ENCODE measurements around the gene MRPL49. TPM values are rescaled to one million over a fixed set of nuclear protein-coding genes. Genes with fewer than 3 reads are reported as not detected.

MRPL49 gene
- total RNA-seq, 3 donors from 2014 or later (not counting 1 experiment from before 2014, with no cell fraction given) = 36.8 to 37.5 (median 36.9) TPM

GRCh38 chr11:65157336-65157735 lies 35.2 kb downstream of the MRPL49 start:
- H3K9me3 Mint-ChIP-seq = no peaks in the 10 kb centered on the region
- Histone ChIP-seq H3K9me3 (ENCODE audit: control insufficient read depth, insufficient read depth, low read length) (no peaks in the 10 kb centered on the region), H3K27ac (ENCODE audit: low read length) (no peak overlapping the region), H3K4me3 (ENCODE audit: low read length) (no peak overlapping the region), H3K4me1 (ENCODE audit: control insufficient read depth, insufficient read depth, low read length) (no peaks in the 10 kb centered on the region), H3K36me3 (ENCODE audit: control insufficient read depth, insufficient read depth, low read length) (no peaks in the 10 kb centered on the region), H3K27me3 (ENCODE audit: control insufficient read depth, insufficient read depth, low read length) (no peaks in the 10 kb centered on the region)
- WGBS (ENCODE audit: insufficient coverage) = 63% methylated on average over 3 of the region's 3 CpGs
- no peaks in the 10 kb centered on the region for H3K4me1 Mint-ChIP-seq
- ATAC-seq (no peak), DNase-seq (no peak)
- intact Hi-C loops (cut with micrococcal nuclease) = no loop called here
- no peak overlapping the region for H3K4me3 Mint-ChIP-seq
- peaks cover 0 to 4% of the 10 kb centered on the region in 2 donors for H3K27me3 Mint-ChIP-seq (ENCODE audit: low read depth in 2 of 2)
- no peaks in the 10 kb centered on the region for H3K36me3 Mint-ChIP-seq
- no peak for TF ChIP-seq CTCF (IDR thresholded peaks at IDR 0.05)
- H3K27ac Mint-ChIP-seq = no peak overlapping the region

GRCh38 chr11:65159012-65159411 lies 36.9 kb downstream of the MRPL49 start:
- WGBS (ENCODE audit: insufficient coverage) = 79% methylated on average over 3 of the region's 5 CpGs
- no peaks in the 10 kb centered on the region for H3K27me3 ChIP-seq (ENCODE audit: control insufficient read depth, insufficient read depth, low read length)

GRCh38 chr11:65160643-65161042 lies 38.5 kb downstream of the MRPL49 start:
- ATAC-seq (no peak), DNase-seq (no peak)
- no peak overlapping the region for H3K4me3 Mint-ChIP-seq
- intact Hi-C loops (cut with micrococcal nuclease) = no loop called here
- H3K36me3 ChIP-seq (ENCODE audit: control insufficient read depth, insufficient read depth, low read length) = no peaks in the 10 kb centered on the region
- H3K4me1 ChIP-seq (ENCODE audit: control insufficient read depth, insufficient read depth, low read length) = no peaks in the 10 kb centered on the region
- no peak overlapping the region for H3K27ac ChIP-seq (ENCODE audit: low read length)
- no peaks in the 10 kb centered on the region for H3K36me3 Mint-ChIP-seq
- no peaks in the 10 kb centered on the region for H3K9me3 Mint-ChIP-seq
- H3K4me3 ChIP-seq (ENCODE audit: low read length) = no peak overlapping the region
- no peak for TF ChIP-seq CTCF (IDR thresholded peaks at IDR 0.05)
- no peaks in the 10 kb centered on the region for H3K27me3 ChIP-seq (ENCODE audit: control insufficient read depth, insufficient read depth, low read length)
- H3K27me3 Mint-ChIP-seq (ENCODE audit: low read depth in 2 of 2) = peaks cover 0 to 4% of the 10 kb centered on the region in 2 donors
- H3K27ac Mint-ChIP-seq = no peak overlapping the region
- WGBS (ENCODE audit: insufficient coverage) = 84% methylated on average over 2 of the region's 3 CpGs
- H3K9me3 ChIP-seq (ENCODE audit: control insufficient read depth, insufficient read depth, low read length) = no peaks in the 10 kb centered on the region
- H3K4me1 Mint-ChIP-seq = no peaks in the 10 kb centered on the region

More at GRCh38 chr11:65159012-65159411, 36.9 kb downstream of the MRPL49 start:
- H3K27ac Mint-ChIP-seq = no peak overlapping the region
- H3K27ac ChIP-seq (ENCODE audit: low read length) = no peak overlapping the region
- DNase-seq (no peak), ATAC-seq (no peak)
- intact Hi-C loops (cut with micrococcal nuclease) = no loop called here
- no peaks in the 10 kb centered on the region for H3K9me3 Mint-ChIP-seq
- peaks cover 0 to 4% of the 10 kb centered on the region in 2 donors for H3K27me3 Mint-ChIP-seq (ENCODE audit: low read depth in 2 of 2)
- no peaks in the 10 kb centered on the region for H3K36me3 Mint-ChIP-seq
- H3K9me3 ChIP-seq (ENCODE audit: control insufficient read depth, insufficient read depth, low read length) = no peaks in the 10 kb centered on the region
- H3K36me3 ChIP-seq (ENCODE audit: control insufficient read depth, insufficient read depth, low read length) = no peaks in the 10 kb centered on the region
- no peak overlapping the region for H3K4me3 ChIP-seq (ENCODE audit: low read length)
- H3K4me3 Mint-ChIP-seq = no peak overlapping the region
- H3K4me1 ChIP-seq (ENCODE audit: control insufficient read depth, insufficient read depth, low read length) = no peaks in the 10 kb centered on the region
- H3K4me1 Mint-ChIP-seq = no peaks in the 10 kb centered on the region
- TF ChIP-seq CTCF (IDR thresholded peaks at IDR 0.05) = no peak

GRCh38 chr11:65163684-65164083 lies 41.6 kb downstream of the MRPL49 start:
- 65% methylated on average over 2 of the region's 2 CpGs for WGBS (ENCODE audit: insufficient coverage)
- no peaks in the 10 kb centered on the region for H3K9me3 Mint-ChIP-seq
- no peak overlapping the region for H3K27ac ChIP-seq (ENCODE audit: low read length)
- TF ChIP-seq CTCF (IDR thresholded peaks at IDR 0.05) = no peak
- H3K27ac Mint-ChIP-seq = no peak overlapping the region
- no peaks in the 10 kb centered on the region for H3K27me3 ChIP-seq (ENCODE audit: control insufficient read depth, insufficient read depth, low read length)
- H3K4me3 Mint-ChIP-seq = no peak overlapping the region
- H3K4me3 ChIP-seq (ENCODE audit: low read length) = no peak overlapping the region
- H3K27me3 Mint-ChIP-seq (ENCODE audit: low read depth in 2 of 2) = peaks cover 0 to 4% of the 10 kb centered on the region in 2 donors
- peaks cover 2% of the 10 kb centered on the region for H3K4me1 ChIP-seq (ENCODE audit: control insufficient read depth, insufficient read depth, low read length)
- ATAC-seq = peak in 1 of 3 donors; percentile 53
- intact Hi-C loops (cut with micrococcal nuclease) = no loop called here
- no peaks in the 10 kb centered on the region for H3K9me3 ChIP-seq (ENCODE audit: control insufficient read depth, insufficient read depth, low read length)
- H3K36me3 ChIP-seq (ENCODE audit: control insufficient read depth, insufficient read depth, low read length) = no peaks in the 10 kb centered on the region
- no peaks in the 10 kb centered on the region for H3K36me3 Mint-ChIP-seq
- H3K4me1 Mint-ChIP-seq = peaks cover 0 to 5% of the 10 kb centered on the region in 2 donors
- no peak for DNase-seq

Measured in natural killer cell (primary cell).